Mucosa of stomach (tissue), 1 donor: Measurements from ENCODE around the gene ZNF275.

Source experiments
- H3K27me3 ChIP-seq: one replicate; pipeline ENCODE4 v1.7.0; 2013; ENCODE audit warnings: mild to moderate bottlenecking, low read length; ENCODE audit not compliant: control insufficient read depth, insufficient read depth
- H3K36me3 ChIP-seq: one replicate; pipeline ENCODE4 v1.7.0; 2013; ENCODE audit warnings: low read length; ENCODE audit not compliant: control insufficient read depth, insufficient read depth
- H3K4me1 ChIP-seq: one replicate; pipeline ENCODE4 v1.7.0; 2013; ENCODE audit warnings: mild to moderate bottlenecking, low read length; ENCODE audit not compliant: control insufficient read depth, insufficient read depth
- H3K4me3 ChIP-seq: one replicate; pipeline ENCODE4 v1.7.0; 2013; ENCODE audit warnings: low read length
- H3K9ac ChIP-seq: one replicate; pipeline ENCODE4 v1.7.0; 2013; ENCODE audit warnings: mild to moderate bottlenecking, low read length, moderate library complexity
- H3K9me3 ChIP-seq: one replicate; pipeline ENCODE4 v1.7.0; 2013; ENCODE audit warnings: mild to moderate bottlenecking, low read length, moderate library complexity; ENCODE audit not compliant: control insufficient read depth
- donor health status: Pancreatic carcinoma.

Gene ZNF275

GRCh38 chrX:153347530-153347929, 13.6 kb downstream of the ZNF275 start:
- H3K4me3 ChIP-seq: no peak overlapping the region
- H3K9ac ChIP-seq: no peak overlapping the region
- no peaks in the 10 kb centered on the region for H3K4me1 ChIP-seq
- H3K36me3 ChIP-seq: no peaks in the 10 kb centered on the region
- no peaks in the 10 kb centered on the region for H3K9me3 ChIP-seq
- H3K27me3 ChIP-seq: no peaks in the 10 kb centered on the region

GRCh38 chrX:153348421-153348820, 14.5 kb downstream of the ZNF275 start:
- Histone ChIP-seq H3K9ac (no peak overlapping the region), H3K27me3 (no peaks in the 10 kb centered on the region), H3K9me3 (no peaks in the 10 kb centered on the region), H3K36me3 (no peaks in the 10 kb centered on the region), H3K4me3 (no peak overlapping the region), H3K4me1 (no peaks in the 10 kb centered on the region)

- Histone ChIP-seq H3K4me3 (no peak overlapping the region), H3K4me1 (no peaks in the 10 kb centered on the region), H3K9me3 (no peaks in the 10 kb centered on the region), H3K27me3 (no peaks in the 10 kb centered on the region), H3K36me3 (no peaks in the 10 kb centered on the region), H3K9ac (no peak overlapping the region)
Measured at GRCh38 chrX:153349952-153350351, 16.0 kb downstream of the ZNF275 start.

DNA sequence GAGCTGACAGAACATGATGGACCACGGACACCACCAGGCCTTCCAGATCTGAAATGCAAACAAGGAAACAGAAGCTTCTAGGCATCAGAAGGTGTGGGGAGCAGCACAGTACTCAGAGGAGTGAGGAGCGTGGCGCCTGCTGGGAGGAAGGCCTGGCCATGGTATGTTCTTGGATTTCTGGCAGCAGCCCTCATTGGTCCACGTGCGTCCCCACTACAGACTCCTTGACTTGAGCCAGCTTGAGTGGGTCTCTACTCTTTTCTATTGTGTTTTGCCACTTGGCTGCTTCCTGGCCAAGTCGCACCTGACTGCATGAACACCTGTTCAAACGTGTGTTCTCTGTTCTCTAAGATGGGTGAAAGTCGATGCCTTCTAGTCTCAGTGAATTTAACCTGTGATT, 18.0 kb downstream of the ZNF275 start:
- Histone ChIP-seq H3K4me3 (no peak overlapping the region), H3K9me3 (no peaks in the 10 kb centered on the region), H3K27me3 (no peaks in the 10 kb centered on the region), H3K4me1 (no peaks in the 10 kb centered on the region), H3K9ac (no peak overlapping the region), H3K36me3 (no peaks in the 10 kb centered on the region)

GRCh38 chrX:153352858-153353257, 18.9 kb downstream of the ZNF275 start:
- no peak overlapping the region for H3K4me3 ChIP-seq
- H3K27me3 ChIP-seq: no peaks in the 10 kb centered on the region
- no peaks in the 10 kb centered on the region for H3K36me3 ChIP-seq
- H3K4me1 ChIP-seq: no peaks in the 10 kb centered on the region
- no peak overlapping the region for H3K9ac ChIP-seq
- no peaks in the 10 kb centered on the region for H3K9me3 ChIP-seq

DNA sequence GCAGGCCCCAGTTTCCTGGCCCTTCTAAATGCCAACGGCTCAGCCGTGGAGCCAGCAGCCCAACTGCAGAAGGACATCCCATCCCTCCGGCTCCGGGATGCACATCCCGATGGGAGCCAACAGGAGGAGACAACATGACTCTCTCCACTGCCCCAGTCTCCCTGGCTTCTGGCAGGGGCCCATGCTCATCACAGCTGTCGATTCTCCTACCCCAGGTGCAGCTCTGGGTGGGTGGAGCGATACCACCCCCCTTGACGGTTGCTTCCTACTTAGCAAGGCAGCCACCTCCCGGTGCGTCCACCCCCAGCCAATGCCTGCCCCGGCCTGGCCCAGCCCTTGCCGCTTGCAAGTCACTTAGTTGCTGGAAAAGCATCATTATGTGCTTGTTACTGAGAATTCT, 19.5 kb downstream of the ZNF275 start:
- H3K9me3 ChIP-seq: no peaks in the 10 kb centered on the region

GRCh38 chrX:153357877-153358276, 23.9 kb downstream of the ZNF275 start:
- H3K9ac ChIP-seq: no peak overlapping the region
- no peak overlapping the region for H3K4me3 ChIP-seq
- H3K4me1 ChIP-seq: no peaks in the 10 kb centered on the region
- H3K9me3 ChIP-seq: no peaks in the 10 kb centered on the region
- no peaks in the 10 kb centered on the region for H3K36me3 ChIP-seq
- H3K27me3 ChIP-seq: no peaks in the 10 kb centered on the region

More for the DNA sequence above, 19.5 kb downstream of the ZNF275 start:
- no peak overlapping the region for H3K4me3 ChIP-seq
- H3K27me3 ChIP-seq: no peaks in the 10 kb centered on the region
- no peaks in the 10 kb centered on the region for H3K36me3 ChIP-seq
- H3K4me1 ChIP-seq: no peaks in the 10 kb centered on the region
- no peak overlapping the region for H3K9ac ChIP-seq

- H3K4me1 ChIP-seq: no peaks in the 10 kb centered on the region
- H3K36me3 ChIP-seq: no peaks in the 10 kb centered on the region
- H3K4me3 ChIP-seq: no peak overlapping the region
- no peaks in the 10 kb centered on the region for H3K9me3 ChIP-seq
- H3K9ac ChIP-seq: no peak overlapping the region
- H3K27me3 ChIP-seq: no peaks in the 10 kb centered on the region
Measured at GRCh38 chrX:153361781-153362397, 27.9 kb downstream of the ZNF275 start.

GRCh38 chrX:153365670-153366069, 31.7 kb downstream of the ZNF275 start:
- Histone ChIP-seq H3K36me3 (no peaks in the 10 kb centered on the region), H3K9me3 (no peaks in the 10 kb centered on the region), H3K4me1 (no peaks in the 10 kb centered on the region), H3K9ac (no peak overlapping the region), H3K27me3 (no peaks in the 10 kb centered on the region), H3K4me3 (no peak overlapping the region)

DNA sequence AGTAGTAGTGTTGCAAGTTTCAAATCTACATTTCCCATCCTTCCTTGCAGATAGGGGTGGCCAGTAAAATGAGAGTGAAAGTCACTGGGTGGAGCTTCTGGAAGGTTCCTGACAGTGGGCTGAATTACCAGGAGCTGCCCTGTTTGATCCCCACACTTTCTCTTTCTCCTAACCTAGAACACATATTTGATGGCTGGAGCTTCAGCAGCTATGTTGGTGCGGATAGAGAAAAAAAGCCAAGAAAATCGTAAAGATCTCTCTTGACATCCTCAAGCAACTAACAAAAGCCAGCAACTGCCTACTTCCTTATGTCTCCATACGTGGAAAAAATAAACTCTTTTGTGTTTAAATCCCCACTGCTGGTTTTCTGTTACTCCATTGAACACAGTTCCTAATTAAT, 32.2 kb downstream of the ZNF275 start:
- no peak overlapping the region for H3K9ac ChIP-seq
- H3K9me3 ChIP-seq: no peaks in the 10 kb centered on the region
- no peak overlapping the region for H3K4me3 ChIP-seq
- no peaks in the 10 kb centered on the region for H3K4me1 ChIP-seq
- H3K36me3 ChIP-seq: no peaks in the 10 kb centered on the region
- no peaks in the 10 kb centered on the region for H3K27me3 ChIP-seq

DNA sequence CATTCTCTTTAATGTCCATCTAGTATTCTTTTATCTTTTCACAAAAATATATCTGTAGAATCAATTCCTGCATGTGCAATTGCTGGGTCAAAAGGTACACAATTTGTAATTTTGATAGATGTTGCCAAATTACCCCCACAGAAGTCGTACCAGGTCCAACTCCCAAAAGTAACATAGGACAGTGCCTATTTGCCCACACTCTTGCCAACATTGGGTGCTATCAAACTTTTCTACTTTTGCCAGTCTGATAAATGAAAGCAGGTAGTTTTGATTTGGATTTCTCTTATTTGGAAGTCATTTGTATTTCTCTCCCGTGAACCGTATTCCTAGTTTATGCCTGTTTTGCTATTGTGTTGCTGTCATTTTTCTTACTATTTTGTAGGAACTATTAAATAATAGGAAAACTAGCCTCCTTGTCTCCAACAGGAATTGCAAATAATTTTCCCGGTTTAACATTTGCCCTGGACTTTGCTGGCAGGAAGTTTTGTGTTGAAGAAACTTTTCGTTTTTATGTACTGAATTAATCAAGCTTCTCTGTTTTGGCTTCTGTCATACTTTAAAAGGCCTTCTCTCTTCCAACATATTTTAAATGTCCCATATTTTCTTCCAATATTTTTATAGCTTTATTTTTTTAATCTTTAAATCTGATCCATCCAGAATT, 33.1 kb downstream of the ZNF275 start:
- H3K4me3 ChIP-seq: no peak overlapping the region
- no peaks in the 10 kb centered on the region for H3K36me3 ChIP-seq
- H3K9me3 ChIP-seq: no peaks in the 10 kb centered on the region
- no peaks in the 10 kb centered on the region for H3K4me1 ChIP-seq
- H3K27me3 ChIP-seq: no peaks in the 10 kb centered on the region
- no peak overlapping the region for H3K9ac ChIP-seq

DNA sequence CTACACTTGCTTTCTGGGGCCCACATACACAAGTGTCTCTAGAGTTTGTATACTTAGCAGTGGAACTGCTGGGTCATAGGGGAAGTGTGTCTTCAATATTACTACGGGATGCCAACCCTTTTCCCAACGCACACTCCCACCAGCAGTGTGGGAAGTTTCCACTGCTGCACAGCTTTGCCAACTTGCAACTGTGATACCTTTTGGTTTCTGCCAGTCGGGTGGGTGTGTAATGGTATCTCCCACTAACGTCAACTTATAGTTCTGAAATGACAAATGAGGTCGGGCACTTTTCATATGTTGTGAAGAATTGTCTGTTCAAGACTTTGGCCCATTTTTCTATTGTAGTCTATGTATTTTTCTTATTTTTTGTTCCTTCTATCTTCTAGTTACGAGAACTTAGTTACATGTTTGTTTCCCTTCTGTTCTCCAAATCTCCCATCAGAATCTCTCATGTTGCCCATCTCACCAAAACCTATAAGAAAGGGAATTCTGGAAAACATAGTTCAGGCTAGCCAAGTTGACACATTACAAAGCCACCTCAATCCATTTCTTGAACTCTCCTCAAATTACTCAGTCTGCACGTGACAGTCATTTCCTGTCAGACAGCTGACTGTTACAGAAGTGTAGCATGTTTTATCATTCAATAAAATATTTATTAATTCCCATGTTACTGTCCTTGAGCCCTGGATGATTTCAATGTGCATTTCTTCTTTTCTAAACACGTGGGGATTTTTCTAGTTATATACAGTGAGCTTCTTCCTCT, 36.5 kb downstream of the ZNF275 start:
- Histone ChIP-seq H3K4me3 (no peak overlapping the region), H3K36me3 (no peaks in the 10 kb centered on the region), H3K9me3 (no peaks in the 10 kb centered on the region), H3K4me1 (no peaks in the 10 kb centered on the region), H3K27me3 (no peaks in the 10 kb centered on the region), H3K9ac (no peak overlapping the region)
